ENCODE measurements around the gene DNLZ. TPM values are rescaled to one million over a fixed set of nuclear protein-coding genes. Genes with fewer than 3 reads are reported as not detected.

The DNLZ gene
- total and polyA plus RNA-seq, 2 donors (not counting 3 experiments of a cell fraction or from before 2014, with no cell fraction given), result 26.9 to 38.4 TPM

GRCh38 chr9:136336881-136337280 is 26.7 kb downstream of the DNLZ start:
- DNase-seq (ENCODE audit: low read depth, low spot score), result no peak

More at GRCh38 chr9:136336881-136337280, 26.7 kb downstream of the DNLZ start:
- FAIRE-seq, result no peak
- ChIA-PET POLR2A (no interaction called here), CTCF (interaction anchor here (1.0 to 1.3 kb wide), 2 partner anchors 9 to 73 kb away, joined by 3 to 7 read pairs; no protein-coding TSS in a partner anchor)
- H3K27me3 ChIP-seq (ENCODE audit: control insufficient read depth in 2 of 2, insufficient read depth in 2 of 2, low read length in 2 of 2), result no peaks in the 10 kb centered on the region
- no peaks in the 10 kb centered on the region for H3K9me3 ChIP-seq (replicated peaks; ENCODE audit: control insufficient read depth, insufficient read depth, low read length)
- no TSS peak for BruUV-seq (replicated peaks)
- H3K27ac ChIP-seq (ENCODE audit: insufficient read depth, low read depth, low read length), result no peak overlapping the region
- no peaks in the 10 kb centered on the region for H3K9me1 ChIP-seq (replicated peaks; ENCODE audit: control insufficient read depth, extremely low read depth, insufficient read depth, low read length)
- H3K4me2 ChIP-seq (ENCODE audit: insufficient read depth, low read length), result no peak overlapping the region
- H3K9ac ChIP-seq (replicated peaks; ENCODE audit: extremely low read depth, insufficient read depth, low read length), result no peak overlapping the region
- H3K4me1 ChIP-seq (ENCODE audit: control insufficient read depth, extremely low read depth, insufficient read depth, low read length), result no peaks in the 10 kb centered on the region
- no peak overlapping the region for H3K4me3 ChIP-seq (replicated peaks in 1 of 3; ENCODE audit: insufficient read depth in 1 of 3, low read depth in 1 of 3, low read length in 3 of 3)
- no peaks in the 10 kb centered on the region for H4K20me1 ChIP-seq (replicated peaks; ENCODE audit: control insufficient read depth, extremely low read depth, insufficient read depth, low read length)
- TF ChIP-seq, protein P1, sequence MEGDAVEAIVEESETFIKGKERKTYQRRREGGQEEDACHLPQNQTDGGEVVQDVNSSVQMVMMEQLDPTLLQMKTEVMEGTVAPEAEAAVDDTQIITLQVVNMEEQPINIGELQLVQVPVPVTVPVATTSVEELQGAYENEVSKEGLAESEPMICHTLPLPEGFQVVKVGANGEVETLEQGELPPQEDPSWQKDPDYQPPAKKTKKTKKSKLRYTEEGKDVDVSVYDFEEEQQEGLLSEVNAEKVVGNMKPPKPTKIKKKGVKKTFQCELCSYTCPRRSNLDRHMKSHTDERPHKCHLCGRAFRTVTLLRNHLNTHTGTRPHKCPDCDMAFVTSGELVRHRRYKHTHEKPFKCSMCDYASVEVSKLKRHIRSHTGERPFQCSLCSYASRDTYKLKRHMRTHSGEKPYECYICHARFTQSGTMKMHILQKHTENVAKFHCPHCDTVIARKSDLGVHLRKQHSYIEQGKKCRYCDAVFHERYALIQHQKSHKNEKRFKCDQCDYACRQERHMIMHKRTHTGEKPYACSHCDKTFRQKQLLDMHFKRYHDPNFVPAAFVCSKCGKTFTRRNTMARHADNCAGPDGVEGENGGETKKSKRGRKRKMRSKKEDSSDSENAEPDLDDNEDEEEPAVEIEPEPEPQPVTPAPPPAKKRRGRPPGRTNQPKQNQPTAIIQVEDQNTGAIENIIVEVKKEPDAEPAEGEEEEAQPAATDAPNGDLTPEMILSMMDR (IDR thresholded peaks at IDR 0.05; ENCODE audit: extremely low read depth in 1 of 2, insufficient read depth in 1 of 2, low read depth in 1 of 2, low read length in 2 of 2), result no peak
- TF ChIP-seq POLR2A (IDR thresholded peaks at IDR 0.05; ENCODE audit: low read depth, low read length), result no peak
- no peak for TF ChIP-seq JUN (IDR thresholded peaks at IDR 0.05; ENCODE audit: borderline replicate concordance, insufficient read depth, insufficient read length, low read depth)
- no peak for TF ChIP-seq GATA2 (IDR thresholded peaks at IDR 0.05; ENCODE audit: insufficient read depth, insufficient read length, low read depth, low read length)
- TF ChIP-seq, protein P2, sequence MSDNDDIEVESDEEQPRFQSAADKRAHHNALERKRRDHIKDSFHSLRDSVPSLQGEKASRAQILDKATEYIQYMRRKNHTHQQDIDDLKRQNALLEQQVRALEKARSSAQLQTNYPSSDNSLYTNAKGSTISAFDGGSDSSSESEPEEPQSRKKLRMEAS (IDR thresholded peaks at IDR 0.05; ENCODE audit: insufficient read depth, insufficient read length), result no peak
- no peak for TF ChIP-seq MYC (IDR thresholded peaks at IDR 0.05; ENCODE audit: low read depth, low read length)
- TF ChIP-seq POLR2AphosphoS5 (IDR thresholded peaks at IDR 0.05; ENCODE audit: insufficient read depth, low read depth, low read length), result no peak
- no peak for TF ChIP-seq EZH2 (IDR thresholded peaks at IDR 0.05; ENCODE audit: borderline replicate concordance, low read depth, low read length, severe bottlenecking)
- no peak for TF ChIP-seq FOS (IDR thresholded peaks at IDR 0.05; ENCODE audit: borderline replicate concordance, insufficient read depth, low read length)
- dilution Hi-C loops (cut with MboI; ENCODE audit: extremely low pct_ligation_motif_present, low sequenced_read_pairs), result no loop called here
- no peak overlapping the region for H2AFZ ChIP-seq (ENCODE audit: low read depth, low read length)
- intact Hi-C loops (cut with micrococcal nuclease), result no loop called here
- peaks cover 5% of the 10 kb centered on the region for H3K79me2 ChIP-seq (ENCODE audit: control insufficient read depth, insufficient read depth, low read length)
- peaks cover 5 to 36% of the 10 kb centered on the region in 2 experiments for H3K36me3 ChIP-seq (ENCODE audit: control insufficient read depth in 2 of 2, extremely low read depth in 1 of 2, insufficient read depth in 2 of 2, low read length in 2 of 2)

All from endothelial cell of umbilical vein (primary cell).